Measurements from ENCODE around the gene OBP2B.

Gene OBP2B

DNA sequence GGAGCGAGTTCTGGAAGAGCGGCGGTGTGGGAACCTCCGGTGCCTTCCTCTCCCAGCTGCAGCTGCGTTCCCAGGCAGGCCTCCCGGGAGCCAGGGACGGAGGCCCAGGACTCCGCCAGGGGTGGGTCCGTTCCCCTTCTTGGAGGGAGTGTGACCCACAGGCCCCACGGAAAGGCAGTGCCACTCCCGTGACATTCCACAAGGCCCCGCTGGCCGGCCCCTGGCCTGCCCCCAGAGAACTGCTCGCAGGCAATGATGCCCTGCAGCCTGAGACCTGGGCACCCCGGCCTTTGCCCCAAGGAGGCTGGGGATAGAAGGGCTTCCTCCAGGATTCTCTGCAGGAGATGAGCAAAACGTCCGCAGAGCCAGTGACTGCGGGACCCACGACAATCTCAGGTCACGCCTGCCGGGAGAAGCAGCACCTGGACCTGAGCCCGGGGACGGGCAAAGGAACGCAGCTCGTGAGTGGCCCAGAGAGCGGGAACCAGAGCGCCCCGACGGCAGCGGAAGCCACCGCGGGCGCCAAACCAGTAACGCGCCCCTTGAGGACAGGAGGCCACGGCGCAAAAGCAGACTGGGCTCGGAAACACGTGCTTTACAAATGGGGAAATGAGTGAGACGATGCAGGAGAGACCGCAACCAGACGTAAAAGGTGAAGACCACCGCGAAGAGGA lies 9.3 kb downstream of the OBP2B start:
- in situ Hi-C loops (cut with HindIII; ENCODE audit: low pct_unique_long_range_greater_than_20kb, low sequenced_read_pairs): no loop called here
- no peak for TF ChIP-seq JUND (IDR thresholded peaks at IDR 0.05; ENCODE audit: low read depth)
- DNase-seq (ENCODE audit: low read depth in 1 of 2, low spot score in 1 of 2): no peak

DNA sequence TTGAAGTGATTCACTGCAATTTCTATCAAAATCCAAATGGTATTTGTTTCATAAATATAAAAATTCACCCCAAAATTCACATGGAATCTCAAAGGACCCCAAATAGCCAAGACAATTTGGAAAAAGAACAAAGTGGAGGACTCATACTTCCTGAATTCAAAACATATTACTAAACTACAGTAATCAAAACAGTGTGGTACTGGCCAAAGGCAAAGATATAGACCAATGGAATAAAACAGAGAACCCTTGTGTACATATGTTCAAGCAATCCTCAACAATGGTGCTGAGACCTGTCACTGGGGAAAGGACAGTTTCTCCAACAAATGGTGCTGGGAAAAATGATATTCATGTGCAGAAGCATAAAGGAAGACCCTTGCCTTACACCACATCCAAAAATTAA lies 14.0 kb downstream of the OBP2B start:
- in situ Hi-C loops (cut with HindIII; ENCODE audit: low pct_unique_long_range_greater_than_20kb, low sequenced_read_pairs): no loop called here
- DNase-seq (ENCODE audit: low read depth in 1 of 2, low spot score in 1 of 2): no peak
- no peak for TF ChIP-seq JUND (IDR thresholded peaks at IDR 0.05; ENCODE audit: low read depth)

DNA sequence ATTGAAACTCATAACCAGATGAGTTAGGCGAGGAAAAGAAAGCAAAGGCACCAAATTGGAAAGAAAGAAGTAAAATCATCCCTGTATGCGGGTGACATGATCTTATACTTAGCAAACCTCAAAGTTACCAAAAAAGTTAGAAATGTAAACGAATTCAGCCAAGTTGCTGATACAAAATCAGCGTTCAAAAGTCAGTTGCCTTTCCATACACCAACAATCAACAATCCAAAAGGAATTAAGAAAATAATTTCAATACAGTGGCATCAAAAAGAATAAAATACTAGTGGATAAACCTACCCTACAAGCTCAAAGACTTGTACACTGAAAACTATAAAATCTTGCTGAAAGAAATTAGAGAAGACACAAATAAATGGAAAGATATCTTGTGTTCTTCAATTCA lies 14.5 kb downstream of the OBP2B start:
- DNase-seq (ENCODE audit: low read depth in 1 of 2, low spot score in 1 of 2): no peak
- in situ Hi-C loops (cut with HindIII; ENCODE audit: low pct_unique_long_range_greater_than_20kb, low sequenced_read_pairs): no loop called here
- TF ChIP-seq JUND (IDR thresholded peaks at IDR 0.05; ENCODE audit: low read depth): no peak

DNA sequence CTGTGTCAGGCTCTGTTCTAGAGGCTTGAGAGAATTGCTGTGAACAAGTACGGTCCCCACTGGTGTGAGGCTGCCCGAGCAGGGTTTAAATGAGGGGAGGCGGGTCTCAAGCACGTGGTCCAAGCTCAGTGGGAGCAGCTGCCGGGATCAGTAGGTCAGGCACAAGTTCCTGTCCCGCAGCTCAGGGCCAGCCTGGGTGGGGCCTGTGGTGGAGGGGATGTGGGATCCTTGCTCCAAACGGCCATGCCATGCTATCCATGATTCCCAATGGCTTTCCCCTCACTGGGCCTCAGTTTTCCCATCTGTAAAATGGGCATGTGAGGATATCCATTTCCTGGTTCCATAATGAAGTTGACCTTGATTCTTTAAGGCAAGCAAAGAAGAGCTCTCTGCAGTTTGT lies 17.1 kb downstream of the OBP2B start:
- in situ Hi-C loops (cut with HindIII; ENCODE audit: low pct_unique_long_range_greater_than_20kb, low sequenced_read_pairs): no loop called here
- no peak for TF ChIP-seq JUND (IDR thresholded peaks at IDR 0.05; ENCODE audit: low read depth)
- DNase-seq (ENCODE audit: low read depth in 1 of 2, low spot score in 1 of 2): no peak

DNA sequence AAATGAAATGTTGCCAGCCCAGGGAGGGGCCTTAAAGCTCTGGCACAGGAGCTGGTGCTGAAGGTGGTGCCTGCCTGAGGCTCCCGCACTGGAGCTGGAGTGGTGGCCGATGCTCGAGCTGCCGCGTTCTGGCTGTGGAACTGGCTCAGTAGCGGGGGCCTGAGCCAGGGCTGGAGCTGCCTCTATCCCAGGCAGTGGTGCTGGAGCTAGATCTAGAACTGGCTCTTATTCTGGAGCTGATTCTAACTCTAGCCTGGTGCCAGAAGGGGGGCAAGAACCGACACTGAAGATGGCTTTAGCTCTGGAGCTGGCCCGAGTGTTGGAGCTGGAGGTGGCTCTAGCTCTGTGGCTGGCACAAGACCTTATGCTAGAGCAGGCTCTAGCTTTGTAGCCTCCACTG lies 19.2 kb downstream of the OBP2B start:
- in situ Hi-C loops (cut with HindIII; ENCODE audit: low pct_unique_long_range_greater_than_20kb, low sequenced_read_pairs): no loop called here
- DNase-seq (ENCODE audit: low read depth in 1 of 2, low spot score in 1 of 2): no peak
- no peak for TF ChIP-seq JUND (IDR thresholded peaks at IDR 0.05; ENCODE audit: low read depth)

DNA sequence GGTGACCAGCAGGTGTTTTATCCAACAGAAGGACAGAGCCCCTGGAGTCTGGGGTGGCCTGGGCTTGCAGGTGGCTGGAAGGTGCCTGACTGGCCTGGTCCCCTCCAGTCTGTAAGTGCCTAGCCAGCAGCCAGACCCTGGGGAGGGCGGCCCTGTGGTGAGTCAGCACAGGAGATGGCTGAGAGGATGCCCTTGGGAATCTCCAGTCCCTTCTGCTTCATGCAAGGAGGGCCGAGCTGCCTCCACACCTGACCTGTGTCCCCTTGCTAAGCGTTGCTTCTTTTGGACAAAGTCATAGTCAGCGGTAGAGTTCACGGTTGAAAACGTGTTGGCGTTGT lies 20.2 kb downstream of the OBP2B start:
- DNase-seq (ENCODE audit: low read depth in 1 of 2, low spot score in 1 of 2): no peak
- TF ChIP-seq JUND (IDR thresholded peaks at IDR 0.05; ENCODE audit: low read depth): no peak
- in situ Hi-C loops (cut with HindIII; ENCODE audit: low pct_unique_long_range_greater_than_20kb, low sequenced_read_pairs): no loop called here

DNA sequence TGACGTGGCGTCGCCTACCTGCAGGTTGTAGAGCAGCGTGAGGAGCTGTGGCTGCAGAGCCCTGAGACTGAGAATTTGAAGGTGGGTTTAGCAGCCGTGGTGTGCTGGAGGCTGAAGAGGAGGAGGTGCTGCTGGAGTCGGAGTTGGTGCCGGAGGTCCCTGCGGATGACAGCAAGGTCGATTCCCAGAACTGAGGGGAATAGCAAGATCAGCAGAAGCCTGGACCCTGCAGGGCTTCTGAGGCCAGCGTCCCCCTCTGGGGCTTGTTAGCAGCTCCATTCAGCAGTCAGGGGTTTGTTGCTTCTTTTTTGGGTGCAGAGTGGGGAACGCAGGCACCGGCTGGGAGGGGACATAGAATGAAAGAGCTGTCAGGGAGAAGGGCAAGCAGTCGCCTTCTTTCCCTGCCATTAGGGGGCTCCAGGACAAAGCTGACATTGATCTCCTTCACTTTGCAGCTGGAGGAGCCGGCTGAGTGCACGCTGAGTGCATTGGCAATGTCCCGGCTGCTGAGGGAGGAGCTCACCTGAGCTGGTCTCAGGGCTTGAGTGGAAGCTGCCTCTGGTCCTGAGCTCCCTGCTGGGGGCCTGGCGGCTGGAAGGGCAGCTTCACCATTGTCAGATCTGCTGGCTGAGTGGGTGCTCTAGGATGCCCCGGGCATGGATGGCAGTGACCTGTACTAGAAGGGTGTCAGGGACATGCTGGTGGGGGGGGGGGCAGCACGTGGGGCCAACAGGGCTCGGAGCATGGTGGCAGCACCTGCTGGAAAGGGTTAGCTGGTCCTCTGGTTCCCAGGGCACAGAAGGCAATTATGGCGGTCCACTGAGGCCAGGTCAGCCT lies 20.8 kb downstream of the OBP2B start:
- no peak for TF ChIP-seq JUND (IDR thresholded peaks at IDR 0.05; ENCODE audit: low read depth)
- in situ Hi-C loops (cut with HindIII; ENCODE audit: low pct_unique_long_range_greater_than_20kb, low sequenced_read_pairs): no loop called here
- peak; percentile 55 to 67 for DNase-seq (ENCODE audit: low read depth in 1 of 2, low spot score in 1 of 2)

DNA sequence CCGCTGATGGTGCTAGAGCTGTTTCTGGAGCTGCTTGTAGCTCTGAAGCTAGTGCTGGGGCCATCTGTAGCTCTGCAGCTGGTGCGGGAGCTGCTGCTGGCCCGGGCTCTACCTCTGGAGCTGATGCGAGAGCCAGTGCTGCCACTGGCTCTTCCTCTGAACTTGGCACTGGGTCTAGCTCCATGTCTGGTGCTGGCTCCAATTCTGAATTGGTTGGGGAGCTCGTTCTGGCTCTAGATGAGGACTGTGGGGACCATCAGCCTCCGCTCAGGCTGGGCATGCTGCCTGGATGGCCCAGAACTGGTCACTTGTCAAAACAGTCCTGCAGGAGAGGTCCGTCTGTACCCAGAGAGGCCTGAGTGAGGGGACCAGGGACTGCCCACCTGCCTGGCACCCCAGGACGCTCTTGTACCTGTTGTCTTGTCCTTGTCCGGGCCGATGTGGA lies 21.5 kb downstream of the OBP2B start:
- DNase-seq (ENCODE audit: low read depth in 1 of 2, low spot score in 1 of 2): no peak
- in situ Hi-C loops (cut with HindIII; ENCODE audit: low pct_unique_long_range_greater_than_20kb, low sequenced_read_pairs): no loop called here
- TF ChIP-seq JUND (IDR thresholded peaks at IDR 0.05; ENCODE audit: low read depth): no peak

DNA sequence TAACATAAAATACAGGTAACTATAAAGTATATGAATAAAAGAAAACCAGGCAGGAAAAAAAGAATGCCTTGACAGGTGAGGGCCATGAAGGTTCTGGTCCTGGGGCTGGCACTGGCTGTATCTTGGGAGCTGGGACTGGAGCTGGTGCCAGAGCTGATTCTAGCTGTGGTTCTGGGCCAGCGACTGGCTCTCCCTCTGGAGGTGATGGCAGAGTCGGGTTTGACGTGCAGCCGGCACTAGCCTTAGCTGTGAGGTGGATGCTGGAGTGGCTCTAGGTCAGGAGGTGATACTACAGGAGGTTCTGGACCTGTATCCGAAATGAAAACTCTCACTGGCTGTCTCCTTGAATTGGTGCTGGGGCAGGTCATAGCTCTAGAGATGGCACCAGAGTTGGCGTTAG lies 22.3 kb downstream of the OBP2B start:
- in situ Hi-C loops (cut with HindIII; ENCODE audit: low pct_unique_long_range_greater_than_20kb, low sequenced_read_pairs): no loop called here
- TF ChIP-seq JUND (IDR thresholded peaks at IDR 0.05; ENCODE audit: low read depth): no peak
- no peak for DNase-seq (ENCODE audit: low read depth in 1 of 2, low spot score in 1 of 2)

DNA sequence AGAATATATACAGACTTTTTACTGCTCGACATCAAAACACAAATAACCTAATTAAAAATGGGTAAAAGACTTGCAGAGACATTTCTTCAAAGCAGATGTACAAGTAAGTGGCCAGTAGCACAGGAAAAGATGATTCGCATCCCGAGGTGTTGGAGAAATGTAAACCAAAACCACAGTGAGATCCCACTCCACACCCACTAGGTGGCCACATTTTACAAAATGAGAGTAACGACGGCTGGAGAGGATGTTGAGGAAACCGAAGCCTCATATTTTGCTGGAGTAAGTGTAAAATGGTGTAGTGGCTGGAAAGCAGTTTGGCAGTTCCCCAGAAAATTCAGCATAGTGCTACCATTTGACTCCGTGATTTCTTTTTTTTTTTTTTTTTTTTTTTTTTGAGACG lies 24.1 kb downstream of the OBP2B start:
- in situ Hi-C loops (cut with HindIII; ENCODE audit: low pct_unique_long_range_greater_than_20kb, low sequenced_read_pairs): no loop called here
- peak; percentile 76 to 90 for DNase-seq (ENCODE audit: low read depth in 1 of 2, low spot score in 1 of 2)
- no peak for TF ChIP-seq JUND (IDR thresholded peaks at IDR 0.05; ENCODE audit: low read depth)

DNA sequence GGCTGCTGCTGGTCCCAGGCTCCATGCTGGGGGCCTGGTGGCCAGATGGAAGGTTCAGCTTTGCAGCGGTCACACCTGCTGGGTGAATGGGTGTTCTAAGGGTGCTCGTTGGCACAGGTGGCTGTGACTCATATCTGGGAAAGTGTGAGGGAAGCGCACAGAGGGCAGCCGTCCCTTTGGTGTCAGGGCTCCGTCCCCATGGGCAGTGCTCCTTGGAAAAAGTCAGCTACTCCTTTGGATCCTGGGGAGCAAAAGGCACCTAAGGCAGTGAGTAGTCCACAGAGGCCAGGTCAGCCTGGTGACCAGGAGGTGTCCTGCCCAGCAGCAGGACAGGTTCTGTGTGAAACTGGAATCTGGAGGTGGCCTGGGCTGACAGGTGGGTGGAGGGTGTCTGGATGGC lies 26.9 kb downstream of the OBP2B start:
- no peak for DNase-seq (ENCODE audit: low read depth in 1 of 2, low spot score in 1 of 2)
- no peak for TF ChIP-seq JUND (IDR thresholded peaks at IDR 0.05; ENCODE audit: low read depth)
- in situ Hi-C loops (cut with HindIII; ENCODE audit: low pct_unique_long_range_greater_than_20kb, low sequenced_read_pairs): no loop called here

DNA sequence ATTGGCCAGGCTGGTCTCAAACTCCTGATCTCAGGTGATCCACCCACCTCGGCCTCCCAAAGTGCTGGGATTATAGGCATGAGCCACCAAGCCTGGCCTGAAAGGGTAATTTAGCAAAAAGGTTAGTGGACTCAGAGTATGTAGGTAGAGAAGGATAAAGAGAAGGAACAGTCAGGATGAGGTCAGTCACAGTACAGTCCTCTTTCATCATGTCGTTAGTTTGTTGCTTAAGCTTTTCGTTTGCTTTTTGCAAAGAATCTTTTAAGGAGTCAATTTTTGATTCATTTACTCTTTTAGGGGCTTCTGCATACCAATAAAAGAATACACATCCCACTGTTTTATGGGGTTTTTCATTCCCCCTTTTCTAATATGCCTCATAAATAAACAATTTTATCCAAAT lies 27.5 kb downstream of the OBP2B start:
- no peak for DNase-seq (ENCODE audit: low read depth in 1 of 2, low spot score in 1 of 2)
- no peak for TF ChIP-seq JUND (IDR thresholded peaks at IDR 0.05; ENCODE audit: low read depth)
- in situ Hi-C loops (cut with HindIII; ENCODE audit: low pct_unique_long_range_greater_than_20kb, low sequenced_read_pairs): no loop called here

DNA sequence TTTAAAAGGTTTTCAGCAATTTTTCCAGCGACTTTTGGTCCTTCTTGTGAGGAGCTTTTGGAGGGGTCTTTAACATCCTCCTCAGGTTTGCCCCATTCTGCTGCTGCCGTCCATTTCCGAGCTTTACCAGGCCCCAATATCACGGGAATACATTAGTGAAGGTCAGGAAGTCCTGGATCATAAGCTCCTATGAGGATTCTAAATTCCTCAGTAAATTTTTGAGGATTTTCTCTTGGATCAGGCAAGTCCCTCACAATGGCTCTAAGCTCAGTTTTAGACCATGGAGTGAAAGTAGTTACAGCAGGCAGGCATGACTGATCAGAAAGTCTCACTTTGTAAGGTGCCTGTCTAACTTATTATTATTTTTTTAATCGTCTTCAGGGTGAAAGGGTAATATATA lies 28.1 kb downstream of the OBP2B start:
- TF ChIP-seq JUND (IDR thresholded peaks at IDR 0.05; ENCODE audit: low read depth): no peak
- in situ Hi-C loops (cut with HindIII; ENCODE audit: low pct_unique_long_range_greater_than_20kb, low sequenced_read_pairs): no loop called here
- no peak for DNase-seq (ENCODE audit: low read depth in 1 of 2, low spot score in 1 of 2)

Measured in T47D (cell line).